8988T (cell line): ENCODE results near the gene LRSAM1.

ENCODE experiments used
- DNase-seq: peaks from one replicate; pipeline ENCODE4 v3.0.0; 2011

LRSAM1 gene

GRCh38 chr9:127450830-127451607 lies at the start of gene LRSAM1, which contains the start of gene RPL12:
TSS of gene LRSAM1 (plus strand) at chr9:127451510. CDS start at chr9:127454528, 3,018 bp downstream.
TSS of gene RPL12 (minus strand) at chr9:127451406. CDS start at chr9:127451317, 89 bp downstream.
- peak; percentile 87 for DNase-seq

GRCh38 chr9:127402401-127403090 lies 48.8 kb upstream of the LRSAM1 start:
- no peak for DNase-seq

- DNase-seq = no peak
Observed at GRCh38 chr9:127403507-127404192, 47.7 kb upstream of the LRSAM1 start.

- no peak for DNase-seq
Observed at GRCh38 chr9:127404631-127405030, 46.7 kb upstream of the LRSAM1 start.

- no peak for DNase-seq
Observed at GRCh38 chr9:127405344-127406125, 45.8 kb upstream of the LRSAM1 start.

- no peak for DNase-seq
Observed at GRCh38 chr9:127406799-127407491, 44.4 kb upstream of the LRSAM1 start.

- no peak for DNase-seq
Observed at GRCh38 chr9:127407492-127407843, 43.8 kb upstream of the LRSAM1 start.

- DNase-seq = no peak
Observed at GRCh38 chr9:127411122-127411521, 40.2 kb upstream of the LRSAM1 start.

- no peak for DNase-seq
Observed at GRCh38 chr9:127415141-127415540, 36.2 kb upstream of the LRSAM1 start.

GRCh38 chr9:127415657-127416056 lies 35.7 kb upstream of the LRSAM1 start:
- DNase-seq = no peak

- DNase-seq = no peak
Observed at GRCh38 chr9:127417131-127418036, 33.9 kb upstream of the LRSAM1 start.

- peak; percentile 82 for DNase-seq
Observed at GRCh38 chr9:127418037-127418471, 33.3 kb upstream of the LRSAM1 start.

- no peak for DNase-seq
Observed at GRCh38 chr9:127419348-127419747, 32.0 kb upstream of the LRSAM1 start.

GRCh38 chr9:127421057-127421456 lies 30.3 kb upstream of the LRSAM1 start:
- DNase-seq = no peak

- DNase-seq = no peak
Observed at GRCh38 chr9:127422133-127422782, 29.1 kb upstream of the LRSAM1 start.

- DNase-seq = no peak
Observed at GRCh38 chr9:127422787-127423186, 28.5 kb upstream of the LRSAM1 start.

- DNase-seq = no peak
Observed at GRCh38 chr9:127423476-127423933, 27.8 kb upstream of the LRSAM1 start.

- DNase-seq = peak; percentile 92
Observed at GRCh38 chr9:127423934-127424675, 27.2 kb upstream of the LRSAM1 start, which contains the start of gene ZNF79. TSS of gene ZNF79 (plus strand) at chr9:127424382. CDS start at chr9:127424788, 406 bp downstream.

GRCh38 chr9:127424676-127424999 lies 26.7 kb upstream of the LRSAM1 start:
- no peak for DNase-seq

- DNase-seq = no peak
Observed at GRCh38 chr9:127426756-127427155, 24.6 kb upstream of the LRSAM1 start.
